HG02943 (cell line): ENCODE measurements around the gene PAX4.

Experiments
- ATAC-seq: cut with Tn5 transposase; IDR thresholded peaks from one replicate; pipeline ENCODE4 v1.9.1; 2021; ENCODE audit warnings: mild to moderate bottlenecking, low read depth, moderate library complexity; ENCODE audit not compliant: unreplicated experiment

Gene PAX4

DNA sequence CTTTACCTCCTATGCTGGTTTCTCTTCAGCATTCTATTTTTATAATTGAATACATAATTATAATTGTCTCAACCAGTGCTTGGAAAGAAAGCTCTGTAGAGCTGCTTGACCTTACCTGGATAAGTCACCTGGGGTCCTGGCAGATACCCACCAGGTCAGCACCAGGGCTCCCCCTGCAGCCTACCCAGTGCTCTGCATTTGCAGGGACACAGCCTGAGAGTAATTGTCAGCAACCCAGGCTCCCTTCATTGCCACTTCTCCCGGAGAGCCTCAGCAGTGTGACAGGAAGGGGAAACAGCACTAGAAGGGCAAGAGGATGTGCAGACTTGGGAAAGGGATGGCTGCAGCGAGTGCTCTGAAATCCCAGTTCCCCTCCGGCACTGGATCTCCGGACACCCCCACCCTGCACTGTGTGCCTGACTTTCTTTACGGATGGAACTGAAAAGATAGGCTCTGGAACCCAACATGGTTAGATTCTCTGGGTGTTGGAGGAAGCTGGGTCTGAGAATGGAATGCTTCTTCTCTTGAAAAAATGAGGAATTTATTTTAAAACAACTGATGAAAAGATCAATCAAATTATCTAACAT, 11.4 kb upstream of the PAX4 start:
- ATAC-seq, result no peak

DNA sequence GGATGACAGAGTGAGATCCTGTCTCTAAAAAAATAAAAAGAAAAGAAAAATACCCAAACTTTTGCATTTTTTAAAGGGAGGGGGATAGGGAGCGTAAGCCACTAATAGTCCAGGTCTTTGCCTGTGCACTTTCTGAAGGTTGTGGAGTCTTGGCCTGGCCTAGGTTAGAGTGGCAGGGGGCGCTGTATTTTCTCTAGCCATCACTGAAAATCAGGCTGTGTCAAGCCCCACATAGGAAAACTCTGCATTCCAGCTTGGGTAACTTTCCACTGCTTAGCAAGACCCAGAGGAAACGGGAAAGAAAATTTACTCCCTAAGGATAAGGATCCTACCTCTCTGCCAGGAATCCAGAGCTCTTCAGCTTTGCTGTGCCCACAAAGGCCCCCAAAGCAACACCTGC, 10.5 kb upstream of the PAX4 start:
- ATAC-seq, result no peak

DNA sequence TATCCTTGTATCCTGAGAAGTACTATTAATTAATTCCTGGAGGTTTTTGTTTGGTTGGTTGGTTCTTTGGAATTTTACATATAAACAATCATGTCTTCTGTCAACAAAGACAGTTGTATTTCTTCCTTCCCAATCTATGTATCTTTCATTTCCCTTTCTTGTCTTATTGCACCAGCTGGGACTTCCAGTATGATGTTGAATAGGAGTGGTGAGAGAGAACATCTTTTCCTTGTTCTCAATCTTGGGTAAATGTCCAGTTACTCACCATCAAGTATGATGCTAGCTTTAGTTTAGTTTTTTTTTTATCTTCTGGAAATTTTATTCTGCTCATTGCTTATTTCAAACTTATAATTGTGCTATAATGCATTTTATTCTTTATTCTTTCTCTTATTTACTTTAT, 7.4 kb upstream of the PAX4 start:
- no peak for ATAC-seq

DNA sequence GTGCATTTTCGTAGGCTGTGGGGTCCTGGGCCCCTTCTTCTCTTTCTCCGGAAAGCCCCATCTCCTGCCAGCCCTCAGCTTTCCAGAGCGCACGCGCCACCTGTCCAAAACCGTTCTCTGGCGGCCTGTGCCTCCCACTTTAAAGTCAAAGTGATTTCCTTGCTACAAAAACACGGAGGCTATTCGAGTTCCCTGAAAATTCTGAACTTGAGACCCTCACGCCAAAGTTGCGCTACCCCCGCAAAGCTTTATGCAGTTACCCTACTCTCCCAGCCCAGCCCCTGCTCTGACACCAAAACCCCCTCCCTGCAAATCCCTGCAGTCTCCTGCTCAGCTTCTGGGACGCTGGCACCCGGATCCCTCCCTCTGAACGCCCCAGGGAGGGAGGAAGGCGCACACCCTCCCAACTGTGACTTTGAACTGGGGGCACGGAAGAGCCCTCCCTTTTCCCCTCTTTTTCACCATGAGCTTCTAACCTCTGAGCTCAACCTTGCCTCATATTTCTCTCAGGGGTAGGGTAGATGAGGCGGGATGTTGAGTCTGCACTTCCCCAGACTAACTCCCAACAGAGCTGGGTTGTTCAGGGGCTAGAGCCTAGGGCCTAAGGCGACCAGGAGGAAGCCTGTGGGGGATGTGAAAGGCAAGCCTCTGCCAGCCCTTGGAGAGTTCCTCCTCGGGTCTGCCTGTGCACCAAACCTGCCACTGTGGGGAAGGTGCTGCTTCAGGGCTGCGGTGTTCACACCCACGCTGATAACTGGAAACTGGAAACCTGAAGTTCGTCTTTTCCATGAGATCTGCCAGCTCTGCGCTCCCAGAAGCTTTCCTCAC, 2.7 kb upstream of the PAX4 start:
- no peak for ATAC-seq

DNA sequence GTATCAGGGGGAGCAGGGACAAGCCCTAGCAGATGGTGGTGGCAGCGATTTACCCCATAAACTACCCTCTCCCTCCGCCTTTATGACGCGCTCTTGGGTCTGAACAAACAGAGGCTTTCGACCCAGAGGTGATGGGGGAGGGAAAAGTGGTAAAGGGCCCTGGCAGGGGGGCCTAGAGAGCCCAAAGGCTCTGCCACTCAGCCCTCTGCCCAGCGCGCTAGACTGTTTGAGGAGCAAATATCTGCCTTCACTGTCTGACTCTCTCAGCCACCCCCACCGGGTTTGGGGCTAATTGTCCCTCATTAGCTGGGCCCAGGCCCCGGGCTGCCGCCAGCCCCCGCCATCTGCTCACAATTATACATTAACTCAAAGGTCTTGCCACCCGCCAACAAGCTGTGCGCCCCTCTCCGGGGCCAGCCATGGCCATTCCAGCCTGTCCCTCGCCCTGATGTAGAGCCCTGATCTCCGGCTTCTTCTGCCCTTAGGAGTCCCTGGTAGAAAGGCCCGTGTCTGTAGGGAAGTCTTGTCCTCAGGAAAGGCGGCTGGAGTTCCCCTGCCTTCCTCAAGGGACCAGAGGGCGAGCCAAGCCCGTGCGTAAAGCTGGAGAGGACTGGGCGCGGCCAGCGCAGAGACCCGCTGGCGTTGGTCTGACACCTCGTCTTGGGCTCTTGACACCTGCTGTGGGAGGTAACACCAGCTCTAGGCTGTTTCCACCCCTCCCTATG, 1.9 kb upstream of the PAX4 start:
- ATAC-seq, result no peak

DNA sequence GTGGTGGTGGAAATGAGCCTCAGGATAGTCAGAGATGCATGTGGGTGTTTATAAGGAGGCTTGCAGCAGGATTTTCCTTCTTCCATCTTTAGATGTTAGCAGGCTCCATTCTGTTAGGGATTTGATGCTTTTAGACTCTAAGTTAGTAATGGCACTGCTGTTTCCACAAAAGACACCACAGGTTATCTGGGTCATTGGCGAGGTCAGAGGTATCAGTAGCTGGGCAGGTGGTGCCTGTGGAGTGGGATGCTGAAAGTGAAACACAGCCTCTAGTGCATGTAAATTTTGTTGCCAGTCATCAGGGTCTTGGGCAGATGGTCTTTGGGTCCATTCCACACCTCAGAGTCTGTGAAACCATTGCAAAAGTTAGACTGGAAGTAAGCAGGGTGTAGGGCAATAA, 833 bp upstream of the PAX4 start:
- no peak for ATAC-seq

DNA sequence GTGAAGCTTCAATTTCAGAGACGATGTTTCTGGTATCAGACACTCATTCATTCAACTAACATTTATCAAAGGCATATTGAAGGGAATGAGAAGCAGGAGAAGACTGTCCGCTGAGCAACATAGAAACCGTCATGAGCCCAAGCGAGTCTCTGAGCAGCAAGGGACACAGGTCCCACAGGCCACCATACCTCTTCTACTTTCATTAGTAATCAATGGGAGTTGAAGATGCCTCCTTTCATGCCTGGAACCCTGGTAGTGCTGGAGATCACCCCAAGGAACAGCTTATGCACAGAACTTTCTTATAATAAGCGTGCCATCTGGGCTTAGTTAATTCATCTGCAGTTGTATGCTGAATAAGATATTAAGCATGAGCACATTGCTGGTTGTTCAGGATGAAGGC, 1.2 kb downstream of the PAX4 start:
- no peak for ATAC-seq

DNA sequence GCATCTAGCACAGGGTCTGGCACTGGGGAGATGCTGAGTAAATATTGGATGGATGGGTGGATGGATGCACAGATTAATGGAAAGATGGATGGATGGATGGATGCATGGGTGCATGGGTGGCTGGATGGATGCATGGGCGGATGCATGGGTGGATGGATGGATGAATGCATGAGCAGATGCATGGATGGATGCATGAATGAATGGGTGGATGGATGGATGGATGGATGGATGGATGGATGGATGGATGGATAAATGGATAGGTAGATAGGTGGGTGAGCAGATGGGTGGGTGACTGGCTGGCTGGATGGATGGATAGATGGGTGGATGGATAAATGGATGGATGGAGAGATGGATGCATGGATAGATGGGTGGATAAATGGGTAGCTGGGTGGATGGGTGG, 5.7 kb downstream of the PAX4 start:
- ATAC-seq, result no peak

DNA sequence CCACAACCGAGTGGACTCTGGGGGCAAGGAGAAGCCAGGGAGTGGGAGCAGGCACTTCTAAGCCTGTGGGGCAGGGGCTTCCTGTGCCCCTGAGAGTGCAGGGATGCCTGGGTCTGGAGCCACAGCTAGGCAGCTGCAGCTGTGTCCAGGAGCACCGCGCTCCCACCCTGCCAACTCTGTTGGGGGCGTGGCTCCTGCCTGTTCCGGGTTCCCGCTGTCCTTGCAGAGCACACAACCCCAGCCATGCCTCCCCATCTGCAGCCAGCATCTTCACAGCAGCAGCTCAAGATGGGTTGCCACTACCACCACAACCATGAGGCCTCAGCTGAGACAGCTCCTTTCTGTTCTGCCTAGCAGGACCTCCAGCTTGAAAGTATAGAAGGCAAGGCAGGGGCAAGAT, 8.6 kb downstream of the PAX4 start:
- no peak for ATAC-seq

DNA sequence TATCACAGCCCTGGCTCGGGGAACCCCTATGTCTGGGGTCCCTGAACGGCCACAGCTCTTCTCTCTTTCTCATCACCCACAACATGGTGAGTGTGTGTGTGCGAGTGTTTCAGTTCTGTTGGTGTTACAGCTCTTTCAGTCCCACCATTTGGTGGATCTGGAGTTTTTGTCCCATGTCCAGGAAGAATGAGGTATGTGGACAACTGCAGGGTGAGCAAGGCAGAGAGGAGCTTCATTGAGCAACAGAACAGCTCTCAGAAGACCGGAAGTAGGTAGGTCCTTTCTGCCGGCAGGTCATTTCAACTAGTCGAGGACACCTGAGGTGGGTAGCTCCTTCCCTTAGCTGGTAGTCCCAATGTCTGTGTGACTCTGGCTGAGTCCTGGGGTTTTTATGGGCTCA, 9.5 kb downstream of the PAX4 start:
- ATAC-seq, result no peak

DNA sequence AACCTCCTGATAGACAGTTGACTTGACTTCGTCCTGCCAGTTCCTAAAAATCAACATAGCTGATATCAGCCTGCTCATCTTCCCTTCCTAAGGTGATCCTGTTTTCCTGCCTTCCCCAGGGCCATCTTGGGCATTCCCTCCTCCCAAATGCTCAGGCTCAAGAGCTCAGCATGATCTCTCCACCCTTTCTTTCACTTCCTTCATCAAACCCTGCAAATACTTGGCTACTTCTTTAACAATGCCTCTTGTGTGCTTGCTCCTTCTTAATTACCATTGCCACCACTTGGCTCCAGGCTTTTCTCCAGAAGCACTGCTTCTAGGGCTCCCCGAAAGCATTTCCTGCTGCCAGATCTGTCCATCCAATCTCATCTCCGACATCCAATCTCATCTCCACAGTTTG, 17.1 kb downstream of the PAX4 start:
- no peak for ATAC-seq

DNA sequence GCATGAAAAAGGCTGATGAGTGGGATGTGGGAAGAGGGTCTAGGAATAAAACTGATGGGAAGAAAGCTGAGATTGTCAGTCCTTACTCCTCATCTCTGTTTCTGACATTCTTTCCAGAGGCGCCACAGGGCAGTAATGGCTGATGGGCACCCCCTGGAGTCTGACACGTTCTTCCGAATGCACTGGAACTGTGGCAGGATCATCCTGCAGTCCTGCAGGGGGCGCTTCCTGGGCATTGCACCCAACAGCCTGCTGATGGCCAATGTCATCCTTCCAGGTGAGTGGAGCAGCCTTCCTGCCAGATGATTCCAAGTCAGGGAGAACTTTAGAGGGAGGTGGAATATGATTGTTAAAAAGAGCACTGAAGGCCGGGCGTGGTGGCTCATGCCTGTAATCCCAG, 19.6 kb downstream of the PAX4 start:
- no peak for ATAC-seq

DNA sequence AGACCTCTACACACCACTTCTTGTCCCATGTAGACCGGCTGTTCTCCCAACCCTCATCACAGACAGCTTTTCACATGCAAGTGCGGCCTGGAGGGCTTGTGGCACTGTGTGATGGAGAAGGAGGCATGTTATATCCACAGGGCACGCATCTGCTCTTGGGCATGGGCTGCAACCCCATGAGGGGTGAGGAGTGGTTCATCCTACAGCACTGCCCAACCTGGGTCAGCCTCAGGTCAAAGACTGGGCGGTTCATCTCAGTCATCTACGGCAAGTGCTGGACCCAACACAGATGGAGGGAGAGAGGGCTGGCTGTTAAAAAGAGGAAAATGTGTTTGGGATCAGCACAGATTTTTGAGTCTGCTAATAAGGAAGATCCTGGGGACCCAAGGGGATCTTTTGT, 22.2 kb downstream of the PAX4 start:
- ATAC-seq, result no peak

DNA sequence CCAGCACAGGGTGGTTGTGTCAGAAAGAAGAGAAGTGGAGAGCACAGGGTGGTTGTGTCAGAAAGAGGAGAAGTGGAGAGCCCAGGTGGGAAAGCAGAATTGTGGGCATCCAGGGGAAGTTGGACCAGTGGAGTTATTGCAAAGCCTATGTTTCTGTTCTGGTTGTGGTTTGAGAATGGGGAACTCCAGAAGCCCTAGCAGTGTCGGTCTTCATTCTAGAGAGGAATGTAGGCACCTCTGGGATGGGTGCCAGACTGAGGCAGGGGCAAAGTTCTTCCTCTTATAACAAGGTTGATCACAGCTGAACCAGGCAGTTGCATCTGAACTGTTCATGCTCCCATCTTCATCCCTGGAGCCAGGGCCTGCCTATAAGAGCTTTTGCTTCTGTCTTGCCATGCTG, 23.5 kb downstream of the PAX4 start:
- no peak for ATAC-seq

DNA sequence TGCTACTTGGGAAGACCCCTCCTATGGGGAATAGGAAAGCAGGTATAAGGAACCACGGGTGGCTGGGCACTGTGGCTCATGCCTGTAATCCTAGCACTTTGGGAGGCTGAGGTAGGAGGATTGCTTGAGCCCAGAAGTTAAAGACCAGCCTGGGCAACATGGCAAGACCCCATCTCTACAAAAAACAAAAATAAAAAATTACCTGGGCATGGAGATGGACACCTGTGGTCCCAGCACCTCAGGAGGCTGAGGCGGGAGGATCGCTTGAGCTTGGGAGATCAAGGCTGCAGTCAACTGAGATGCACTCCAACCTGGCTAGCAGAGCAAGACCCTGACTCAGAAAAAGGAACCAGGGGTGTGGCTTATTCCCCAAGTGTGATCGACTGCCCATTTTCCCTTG, 25.4 kb downstream of the PAX4 start:
- ATAC-seq, result no peak

DNA sequence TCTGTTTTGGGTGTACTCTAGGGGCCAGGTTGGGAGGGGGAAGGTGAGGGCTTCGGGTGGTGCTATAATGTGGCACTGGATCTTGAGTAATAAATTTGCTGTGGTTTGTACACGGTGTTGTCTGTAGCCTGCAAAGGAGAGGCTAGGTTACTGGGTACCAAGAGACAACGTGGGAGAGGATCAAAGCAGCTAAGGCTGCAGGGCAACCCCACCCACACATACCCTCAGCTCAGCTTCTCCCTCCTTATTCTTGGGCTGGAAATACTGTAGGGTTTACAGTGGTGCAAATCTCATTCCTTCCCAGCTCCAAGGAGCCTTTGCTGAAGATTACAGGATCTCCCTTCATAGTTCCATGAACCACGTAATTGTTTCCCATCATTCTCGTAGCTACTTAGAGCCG, 26.4 kb downstream of the PAX4 start:
- ATAC-seq, result no peak

DNA sequence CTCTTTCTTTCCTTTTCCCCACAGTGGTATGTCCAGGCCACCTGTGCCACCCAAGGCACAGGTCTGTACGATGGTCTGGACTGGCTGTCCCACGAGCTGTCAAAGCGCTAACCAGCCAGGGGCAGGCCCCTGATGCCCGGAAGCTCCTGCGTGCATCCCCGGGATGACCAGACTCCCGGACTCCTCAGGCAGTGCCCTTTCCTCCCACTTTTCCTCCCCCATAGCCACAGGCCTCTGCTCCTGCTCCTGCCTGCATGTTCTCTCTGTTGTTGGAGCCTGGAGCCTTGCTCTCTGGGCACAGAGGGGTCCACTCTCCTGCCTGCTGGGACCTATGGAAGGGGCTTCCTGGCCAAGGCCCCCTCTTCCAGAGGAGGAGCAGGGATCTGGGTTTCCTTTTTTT, 26.8 kb downstream of the PAX4 start:
- no peak for ATAC-seq

DNA sequence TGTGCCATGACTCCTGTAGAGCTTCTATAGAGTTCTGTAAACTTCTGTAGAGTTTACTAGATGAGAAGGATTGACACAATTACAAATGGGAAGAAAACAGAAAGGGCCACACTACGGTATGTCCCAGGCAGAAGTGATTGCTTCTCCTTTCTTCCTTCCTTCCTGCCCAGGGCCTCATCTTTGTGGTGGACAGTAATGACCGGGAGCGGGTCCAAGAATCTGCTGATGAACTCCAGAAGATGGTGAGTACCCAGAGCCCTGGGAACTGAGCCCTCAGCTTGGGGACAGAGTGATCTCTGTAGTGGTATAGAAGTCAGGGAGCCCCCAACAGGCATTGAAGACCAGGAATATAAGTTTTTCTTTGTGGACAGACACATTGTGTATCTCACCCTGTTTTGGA, 28.0 kb downstream of the PAX4 start:
- ATAC-seq, result no peak

DNA sequence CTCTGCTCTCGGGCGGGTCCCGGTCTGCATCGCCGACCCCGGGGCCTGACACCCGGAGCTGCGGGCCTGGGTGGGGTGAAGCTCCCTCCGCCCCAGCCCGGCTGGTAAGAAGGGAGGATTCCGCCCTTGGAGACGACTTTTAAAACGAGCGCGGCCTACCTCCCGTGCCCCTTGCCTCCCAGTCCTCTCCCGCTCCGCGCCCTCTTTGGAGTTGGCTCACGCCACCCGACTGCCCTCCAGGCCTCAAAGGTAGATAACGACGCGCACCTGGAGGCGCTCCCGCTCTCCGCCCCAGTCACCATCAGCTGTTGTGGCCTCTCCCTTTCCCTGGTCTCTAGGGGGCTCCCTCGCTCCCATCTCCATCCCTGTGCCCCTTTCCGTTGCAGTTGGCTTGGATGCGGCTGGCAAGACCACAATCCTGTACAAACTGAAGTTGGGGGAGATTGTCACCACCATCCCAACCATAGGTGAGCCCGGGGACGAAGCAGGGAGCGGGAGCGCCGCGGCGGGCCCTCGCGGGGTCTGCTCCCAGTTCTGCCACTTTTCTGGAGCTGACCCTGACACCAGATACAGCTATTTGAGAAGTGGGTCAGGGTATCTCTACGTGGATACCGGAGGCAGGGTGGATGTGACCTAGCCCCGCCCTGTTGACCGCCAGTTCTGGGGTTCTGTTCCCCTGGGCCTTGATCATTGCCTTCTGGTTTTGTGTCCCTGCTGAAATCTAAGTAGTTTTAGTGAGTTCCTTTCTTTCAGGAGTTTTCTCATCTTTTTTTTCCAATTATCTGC, 29.1 kb downstream of the PAX4 start:
- peak; percentile 28 for ATAC-seq

DNA sequence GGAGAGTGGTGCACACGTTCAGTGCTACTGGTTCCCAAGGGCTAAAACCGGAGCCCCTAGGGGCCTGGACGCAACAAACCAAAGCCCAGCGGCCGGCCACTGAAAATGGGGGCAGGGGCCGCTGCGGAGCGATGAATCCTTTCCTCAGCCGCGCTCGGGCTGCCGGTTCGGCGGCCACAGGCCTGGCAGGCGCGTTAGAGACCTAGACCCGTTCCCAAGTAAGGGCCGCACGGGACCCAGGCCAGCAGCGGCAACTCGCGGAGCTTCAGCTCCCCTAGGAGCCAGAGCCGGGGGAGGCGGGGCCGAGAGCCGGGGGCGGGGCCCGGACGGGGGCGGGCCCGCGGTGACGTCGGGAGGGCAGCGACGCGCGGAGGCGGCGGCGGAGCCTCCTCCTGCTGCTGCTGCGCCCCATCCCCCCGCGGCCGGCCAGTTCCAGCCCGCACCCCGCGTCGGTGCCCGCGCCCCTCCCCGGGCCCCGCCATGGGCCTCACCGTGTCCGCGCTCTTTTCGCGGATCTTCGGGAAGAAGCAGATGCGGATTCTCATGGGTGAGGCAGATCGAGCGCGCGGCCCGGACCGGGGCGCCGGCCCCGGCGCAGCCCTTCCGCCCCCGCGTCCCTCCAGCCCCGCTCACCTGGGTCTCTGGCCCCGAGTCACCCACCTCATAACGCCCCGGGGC, 29.8 kb downstream of the PAX4 start, which contains the start of gene ARF5:
ARF5 (plus strand) TSS at position 393 of the 678 bp plus-strand sequence; CDS start at position 481, 88 bp downstream.
- ATAC-seq, result peak; percentile 60
